Measurements from ENCODE around the gene PCSK4.
"Not testable (repeated sequence)": the region's sequence is repeated elsewhere in the genome, so short reads cannot be mapped to it uniquely, and the experiment has no call there.

Gene PCSK4

GRCh38 chr19:1490311-1491113, at the start of gene PCSK4:
PCSK4 (minus strand) TSS chr19:1490350; CDS start chr19:1490346, 4 bp downstream.
- peak; percentile 95 for DNase-seq

- not testable (repeated sequence) for DNase-seq
These were observed 49.6 kb upstream of the PCSK4 start for GRCh38 chr19:1539749-1540148.

- DNase-seq: no peak
These were observed 48.8 kb upstream of the PCSK4 start for GRCh38 chr19:1538978-1539377.

GRCh38 chr19:1535699-1536098, 45.5 kb upstream of the PCSK4 start:
- DNase-seq: not testable (repeated sequence)

GRCh38 chr19:1534972-1535371, 44.8 kb upstream of the PCSK4 start:
- DNase-seq: no peak

GRCh38 chr19:1533510-1534150, 43.5 kb upstream of the PCSK4 start:
- DNase-seq: no peak

- DNase-seq: no peak
These were observed 41.9 kb upstream of the PCSK4 start for GRCh38 chr19:1532003-1532402.

- no peak for DNase-seq
These were observed 41.4 kb upstream of the PCSK4 start for GRCh38 chr19:1531587-1531986.

- not testable (repeated sequence) for DNase-seq
These were observed 40.7 kb upstream of the PCSK4 start for GRCh38 chr19:1530856-1531255.

- DNase-seq: no peak
These were observed 39.3 kb upstream of the PCSK4 start for GRCh38 chr19:1529430-1529816.

GRCh38 chr19:1528596-1529429, 38.7 kb upstream of the PCSK4 start:
- DNase-seq: no peak

GRCh38 chr19:1527650-1528309, 37.6 kb upstream of the PCSK4 start:
- no peak for DNase-seq

- DNase-seq: no peak
These were observed 37.0 kb upstream of the PCSK4 start for GRCh38 chr19:1526979-1527649.

GRCh38 chr19:1526066-1526778, 36.1 kb upstream of the PCSK4 start:
- DNase-seq: no peak

- no peak for DNase-seq
These were observed 35.2 kb upstream of the PCSK4 start for GRCh38 chr19:1525343-1525742.

GRCh38 chr19:1524972-1525325, 34.8 kb upstream of the PCSK4 start:
- DNase-seq: no peak

GRCh38 chr19:1524287-1524971, 34.3 kb upstream of the PCSK4 start:
- DNase-seq: no peak

- no peak for DNase-seq
These were observed 33.5 kb upstream of the PCSK4 start, which contains the start of gene PLK5 for GRCh38 chr19:1523412-1524286. PLK5 (plus strand) TSS chr19:1524077; CDS start chr19:1526997, 2,920 bp downstream.

- no peak for DNase-seq
These were observed 32.7 kb upstream of the PCSK4 start for GRCh38 chr19:1522838-1523237.

GRCh38 chr19:1522061-1522460, 31.9 kb upstream of the PCSK4 start:
- DNase-seq: no peak
